ENCODE results near the gene EPB41L3.

DNA sequence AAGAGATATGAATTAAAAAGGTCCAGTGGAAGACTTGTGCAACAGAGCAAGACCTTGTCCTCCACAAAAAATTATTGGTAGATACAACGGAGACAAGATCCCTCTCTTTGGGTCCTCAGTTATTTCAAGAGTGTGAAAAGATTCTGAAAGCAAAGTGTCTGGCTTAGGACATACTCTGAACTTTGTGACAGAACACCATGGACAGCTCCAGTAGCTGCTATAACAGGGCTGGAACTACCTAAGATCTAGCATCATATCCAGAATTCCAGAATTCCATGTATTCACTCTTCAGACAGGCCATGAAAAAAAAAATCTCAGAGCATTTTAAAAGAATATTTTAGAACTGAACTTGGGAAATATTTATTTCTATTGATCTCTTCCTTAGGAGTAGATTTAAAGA is 173.5 kb downstream of the EPB41L3 start:
- no peak for TF ChIP-seq POLR2A (IDR thresholded peaks at IDR 0.05)
- TF ChIP-seq, protein P1, sequence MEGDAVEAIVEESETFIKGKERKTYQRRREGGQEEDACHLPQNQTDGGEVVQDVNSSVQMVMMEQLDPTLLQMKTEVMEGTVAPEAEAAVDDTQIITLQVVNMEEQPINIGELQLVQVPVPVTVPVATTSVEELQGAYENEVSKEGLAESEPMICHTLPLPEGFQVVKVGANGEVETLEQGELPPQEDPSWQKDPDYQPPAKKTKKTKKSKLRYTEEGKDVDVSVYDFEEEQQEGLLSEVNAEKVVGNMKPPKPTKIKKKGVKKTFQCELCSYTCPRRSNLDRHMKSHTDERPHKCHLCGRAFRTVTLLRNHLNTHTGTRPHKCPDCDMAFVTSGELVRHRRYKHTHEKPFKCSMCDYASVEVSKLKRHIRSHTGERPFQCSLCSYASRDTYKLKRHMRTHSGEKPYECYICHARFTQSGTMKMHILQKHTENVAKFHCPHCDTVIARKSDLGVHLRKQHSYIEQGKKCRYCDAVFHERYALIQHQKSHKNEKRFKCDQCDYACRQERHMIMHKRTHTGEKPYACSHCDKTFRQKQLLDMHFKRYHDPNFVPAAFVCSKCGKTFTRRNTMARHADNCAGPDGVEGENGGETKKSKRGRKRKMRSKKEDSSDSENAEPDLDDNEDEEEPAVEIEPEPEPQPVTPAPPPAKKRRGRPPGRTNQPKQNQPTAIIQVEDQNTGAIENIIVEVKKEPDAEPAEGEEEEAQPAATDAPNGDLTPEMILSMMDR (IDR thresholded peaks at IDR 0.05): no peak

Data from esophagus squamous epithelium (tissue), 4 donors.